ENCODE data around the gene GNLY.

Gene GNLY

DNA sequence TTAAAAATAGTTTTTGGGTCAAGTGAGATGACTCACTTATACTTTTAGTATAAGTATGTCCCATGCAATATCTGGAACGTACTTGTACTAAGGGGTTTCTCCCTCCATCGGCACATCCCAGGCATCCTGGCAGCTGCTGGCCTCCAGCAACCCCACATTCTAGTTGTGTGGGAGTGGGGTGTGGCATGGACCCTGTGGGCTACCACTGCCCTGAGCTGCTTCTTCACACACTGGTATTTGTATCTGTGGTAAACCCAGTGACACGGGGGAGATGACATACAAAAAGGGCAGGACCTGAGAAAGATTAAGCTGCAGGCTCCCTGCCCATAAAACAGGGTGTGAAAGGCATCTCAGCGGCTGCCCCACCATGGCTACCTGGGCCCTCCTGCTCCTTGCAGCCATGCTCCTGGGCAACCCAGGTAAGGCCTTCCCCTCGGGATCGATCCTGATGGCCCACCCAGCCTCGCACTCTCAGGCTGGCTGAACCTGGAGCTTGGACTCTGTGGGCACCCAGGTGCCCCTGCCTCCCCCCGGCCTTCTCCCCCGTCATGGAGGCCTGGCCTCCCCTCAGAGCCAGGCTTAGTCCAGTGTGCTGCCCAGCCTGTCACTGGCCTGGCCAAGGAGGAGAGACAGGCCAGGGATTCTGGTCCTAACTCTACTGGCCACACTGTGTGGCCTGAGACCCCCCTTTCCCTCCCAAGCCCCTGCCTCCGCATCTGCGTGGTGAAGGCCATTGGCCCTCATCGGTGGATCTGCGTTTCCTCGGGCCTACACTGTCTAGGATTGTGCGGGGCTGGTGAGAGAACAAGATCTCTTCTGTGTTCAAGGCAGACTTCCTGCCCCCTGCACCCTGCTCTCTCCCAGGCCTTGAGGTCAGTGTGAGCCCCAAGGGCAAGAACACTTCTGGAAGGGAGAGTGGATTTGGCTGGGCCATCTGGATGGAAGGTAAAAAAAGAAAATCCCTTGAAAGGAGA, at the start of gene GNLY:
GNLY (plus strand) TSS at position 307 of the 974 bp plus-strand sequence; CDS start at position 368, 61 bp downstream.
- H3K4me2 ChIP-seq (ENCODE audit: low read length), result no peak within 1 kb of the TSS
- no peak within 1 kb of the TSS for H2AFZ ChIP-seq (ENCODE audit: low read depth, low read length)
- H4K20me1 ChIP-seq (ENCODE audit: insufficient read depth, low read length), result no peaks in the 10 kb centered on the region
- no peak within 1 kb of the TSS for H3K27ac ChIP-seq (ENCODE audit: low read length)
- H3K27me3 ChIP-seq (ENCODE audit: low read depth, low read length), result no peaks in the 10 kb centered on the region
- no peaks in the 10 kb centered on the region for H3K36me3 ChIP-seq (replicated peaks; ENCODE audit: low read depth, low read length)
- no peaks in the 10 kb centered on the region for H3K9me3 ChIP-seq (ENCODE audit: insufficient read depth, low read length)
- no peak for TF ChIP-seq EZH2phosphoT487 (IDR thresholded peaks at IDR 0.05; ENCODE audit: low read depth)
- TF ChIP-seq, protein P1, sequence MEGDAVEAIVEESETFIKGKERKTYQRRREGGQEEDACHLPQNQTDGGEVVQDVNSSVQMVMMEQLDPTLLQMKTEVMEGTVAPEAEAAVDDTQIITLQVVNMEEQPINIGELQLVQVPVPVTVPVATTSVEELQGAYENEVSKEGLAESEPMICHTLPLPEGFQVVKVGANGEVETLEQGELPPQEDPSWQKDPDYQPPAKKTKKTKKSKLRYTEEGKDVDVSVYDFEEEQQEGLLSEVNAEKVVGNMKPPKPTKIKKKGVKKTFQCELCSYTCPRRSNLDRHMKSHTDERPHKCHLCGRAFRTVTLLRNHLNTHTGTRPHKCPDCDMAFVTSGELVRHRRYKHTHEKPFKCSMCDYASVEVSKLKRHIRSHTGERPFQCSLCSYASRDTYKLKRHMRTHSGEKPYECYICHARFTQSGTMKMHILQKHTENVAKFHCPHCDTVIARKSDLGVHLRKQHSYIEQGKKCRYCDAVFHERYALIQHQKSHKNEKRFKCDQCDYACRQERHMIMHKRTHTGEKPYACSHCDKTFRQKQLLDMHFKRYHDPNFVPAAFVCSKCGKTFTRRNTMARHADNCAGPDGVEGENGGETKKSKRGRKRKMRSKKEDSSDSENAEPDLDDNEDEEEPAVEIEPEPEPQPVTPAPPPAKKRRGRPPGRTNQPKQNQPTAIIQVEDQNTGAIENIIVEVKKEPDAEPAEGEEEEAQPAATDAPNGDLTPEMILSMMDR (IDR thresholded peaks at IDR 0.05; ENCODE audit: low read depth, low read length), result no peak
- no peak within 1 kb of the TSS for H3K9ac ChIP-seq (ENCODE audit: low read length)
- H3K4me1 ChIP-seq (ENCODE audit: low read length), result no peaks in the 10 kb centered on the region
- H3K79me2 ChIP-seq (ENCODE audit: low read length), result no peaks in the 10 kb centered on the region
- no peak within 1 kb of the TSS for H3K4me3 ChIP-seq (ENCODE audit: low read length)

DNA sequence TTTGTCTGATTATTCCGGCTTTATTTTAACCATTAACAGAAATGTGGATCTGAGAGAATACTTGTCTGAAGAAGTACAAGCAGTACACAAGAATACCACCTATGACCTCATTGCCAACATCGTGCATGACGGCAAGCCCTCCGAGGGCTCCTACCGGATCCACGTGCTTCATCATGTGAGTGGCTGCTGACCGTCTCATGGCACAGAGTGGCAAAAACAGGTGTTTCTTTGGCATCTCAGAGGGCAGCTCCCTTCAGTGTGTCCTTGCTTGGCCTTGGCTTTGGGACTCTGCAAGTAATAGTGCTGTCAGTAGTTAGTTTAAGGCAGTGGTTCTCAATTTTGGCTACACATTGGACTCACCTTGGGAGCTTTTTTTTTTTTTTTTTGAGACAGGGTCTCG, 49.2 kb upstream of the GNLY start:
- peaks cover 53% of the 10 kb centered on the region for H3K4me1 ChIP-seq (ENCODE audit: low read length)
- no peaks in the 10 kb centered on the region for H3K9me3 ChIP-seq (ENCODE audit: insufficient read depth, low read length)
- H3K4me2 ChIP-seq (ENCODE audit: low read length), result peak overlapping the region; percentile 25
- no peak overlapping the region; the same call in 1 of the 2 replicates for H3K9ac ChIP-seq (ENCODE audit: low read length)
- H3K27me3 ChIP-seq (ENCODE audit: low read depth, low read length), result no peaks in the 10 kb centered on the region
- H3K27ac ChIP-seq (ENCODE audit: low read length), result 0 out of 2 replicates have a peak overlapping the region, but pooled peaks have one; percentile 15
- peaks cover 11% of the 10 kb centered on the region for H4K20me1 ChIP-seq (ENCODE audit: insufficient read depth, low read length)
- H3K4me3 ChIP-seq (ENCODE audit: low read length), result no peak overlapping the region
- TF ChIP-seq EZH2phosphoT487 (IDR thresholded peaks at IDR 0.05; ENCODE audit: low read depth), result no peak
- TF ChIP-seq, protein P1 (IDR thresholded peaks at IDR 0.05; ENCODE audit: low read depth, low read length), result no peak
- no peak overlapping the region for H2AFZ ChIP-seq (ENCODE audit: low read depth, low read length)
- H3K36me3 ChIP-seq (replicated peaks; ENCODE audit: low read depth, low read length), result peaks cover 77% of the 10 kb centered on the region
- no peaks in the 10 kb centered on the region for H3K79me2 ChIP-seq (ENCODE audit: low read length)

DNA sequence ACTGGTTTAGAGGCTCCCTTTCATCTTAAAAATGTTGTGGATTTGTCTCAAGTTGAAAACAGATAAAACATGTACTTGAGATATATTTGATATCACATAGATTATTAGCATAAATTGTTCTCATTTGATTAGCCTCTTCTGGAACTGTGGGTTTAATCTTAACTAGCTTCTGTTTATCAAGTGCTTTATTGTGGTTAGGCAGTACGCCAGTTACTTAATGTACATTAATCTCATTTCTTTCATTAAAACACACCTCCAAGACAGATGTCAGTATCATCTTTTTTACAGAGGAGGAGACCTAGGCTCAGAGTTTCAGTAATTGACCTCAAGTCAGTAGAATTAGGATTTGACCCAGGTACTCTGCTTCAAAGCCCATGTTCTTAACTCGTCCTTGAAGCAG, 48.0 kb upstream of the GNLY start:
- Histone ChIP-seq H3K27ac (ENCODE audit: low read length) (no peak overlapping the region), H3K9ac (ENCODE audit: low read length) (no peak overlapping the region), H4K20me1 (ENCODE audit: insufficient read depth, low read length) (peaks cover 11% of the 10 kb centered on the region), H3K4me1 (ENCODE audit: low read length) (peaks cover 53% of the 10 kb centered on the region), H2AFZ (ENCODE audit: low read depth, low read length) (no peak overlapping the region), H3K79me2 (ENCODE audit: low read length) (no peaks in the 10 kb centered on the region), H3K36me3 (replicated peaks; ENCODE audit: low read depth, low read length) (peaks cover 75% of the 10 kb centered on the region), H3K27me3 (ENCODE audit: low read depth, low read length) (no peaks in the 10 kb centered on the region), H3K4me3 (ENCODE audit: low read length) (no peak overlapping the region), H3K9me3 (ENCODE audit: insufficient read depth, low read length) (no peaks in the 10 kb centered on the region), H3K4me2 (ENCODE audit: low read length) (no peak overlapping the region)
- TF ChIP-seq, protein P1 (IDR thresholded peaks at IDR 0.05; ENCODE audit: low read depth, low read length), result no peak
- TF ChIP-seq EZH2phosphoT487 (IDR thresholded peaks at IDR 0.05; ENCODE audit: low read depth), result no peak

DNA sequence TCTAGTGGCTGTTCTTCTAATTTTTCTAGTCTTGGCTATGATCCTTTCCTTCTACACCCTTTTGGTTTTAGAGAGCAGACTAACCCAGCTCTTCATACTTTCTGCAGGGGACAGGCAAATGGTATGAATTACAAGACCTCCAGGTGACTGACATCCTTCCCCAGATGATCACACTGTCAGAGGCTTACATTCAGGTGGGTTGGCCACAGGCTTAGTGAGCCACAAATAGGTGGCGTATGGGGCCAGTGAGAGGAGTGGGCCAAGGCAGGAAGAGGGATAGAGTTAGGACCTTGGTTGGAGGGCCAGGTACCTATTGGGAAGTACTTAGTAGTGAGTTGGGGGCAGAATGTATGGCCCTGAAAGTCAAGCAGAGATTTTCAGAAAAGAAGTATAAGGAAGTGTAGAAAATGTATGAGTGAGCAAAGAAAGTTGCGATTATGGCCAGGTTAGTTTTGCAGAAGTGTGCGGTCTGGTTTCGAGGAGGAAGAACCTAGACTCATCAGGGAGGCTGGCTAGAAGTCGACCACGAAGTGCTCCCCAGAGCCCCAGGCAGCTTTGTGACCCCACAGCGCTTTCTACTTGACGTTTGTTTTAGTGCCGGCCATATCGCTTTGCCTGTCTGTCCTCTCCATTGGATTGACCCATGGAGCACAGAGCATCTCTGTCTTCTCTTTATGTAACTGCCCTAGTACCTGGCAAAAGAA, 46.2 kb upstream of the GNLY start:
- Histone ChIP-seq H3K9ac (ENCODE audit: low read length) (peak overlapping the region; percentile 16; the same call in 1 of the 2 replicates), H3K9me3 (ENCODE audit: insufficient read depth, low read length) (no peaks in the 10 kb centered on the region)

More for the DNA sequence above, 46.2 kb upstream of the GNLY start:
- Histone ChIP-seq H3K79me2 (ENCODE audit: low read length) (no peaks in the 10 kb centered on the region), H2AFZ (ENCODE audit: low read depth, low read length) (no peak overlapping the region), H3K4me1 (ENCODE audit: low read length) (peaks cover 41% of the 10 kb centered on the region), H3K27me3 (ENCODE audit: low read depth, low read length) (no peaks in the 10 kb centered on the region), H3K4me2 (ENCODE audit: low read length) (peak overlapping the region; percentile 32), H3K36me3 (replicated peaks; ENCODE audit: low read depth, low read length) (peaks cover 66% of the 10 kb centered on the region), H4K20me1 (ENCODE audit: insufficient read depth, low read length) (peaks cover 11% of the 10 kb centered on the region), H3K4me3 (ENCODE audit: low read length) (no peak overlapping the region), H3K27ac (ENCODE audit: low read length) (peak overlapping the region; percentile 73)
- no peak for TF ChIP-seq EZH2phosphoT487 (IDR thresholded peaks at IDR 0.05; ENCODE audit: low read depth)
- TF ChIP-seq, protein P1 (IDR thresholded peaks at IDR 0.05; ENCODE audit: low read depth, low read length), result no peak

All from OCI-LY3 (cell line).